Left ventricle myocardium inferior (tissue), 1 donor: ENCODE results near the gene CAPSL. TPM values are rescaled to one million over a fixed set of nuclear protein-coding genes. Genes with fewer than 3 reads are reported as not detected.

Source experiments
- DNase-seq: peaks from one replicate; pipeline ENCODE4 v3.0.0-alpha.2; 2020
- H3K27ac ChIP-seq: fragments of 200-600 bp; replicated peaks from 2 replicates; pipeline ENCODE4 v1.8.0; 2021
- H3K27me3 ChIP-seq: fragments of 200-600 bp; 2 replicates; pipeline ENCODE4 v1.8.0; 2021; ENCODE audit warnings: low read depth
- H3K36me3 ChIP-seq: fragments of 200-600 bp; 2 replicates; pipeline ENCODE4 v1.8.0; 2021
- H3K4me1 ChIP-seq: fragments of 200-600 bp; 2 replicates; pipeline ENCODE4 v1.8.0; 2021
- H3K4me3 ChIP-seq: fragments of 200-600 bp; 2 replicates; pipeline ENCODE4 v1.8.0; 2021; ENCODE audit warnings: mild to moderate bottlenecking, moderate library complexity
- H3K9me3 ChIP-seq: fragments of 200-600 bp; replicated peaks from 2 replicates; pipeline ENCODE4 v1.8.0; 2021
- CTCF ChIP-seq: fragments of 200-600 bp; IDR thresholded peaks from 2 replicates; pipeline ENCODE4 v1.8.0; 2021; ENCODE audit warnings: antibody characterized with exemption, mild to moderate bottlenecking, borderline replicate concordance
- intact Hi-C: fragments of 100-400 bp; cut with micrococcal nuclease; formaldehyde crosslinking; loops from one replicate; pipeline ENCODE4 v1.11.0; 2022
- total RNA-seq: library from RNA; stranded (reverse); fragmentation: NEBNext Ultra II Directional; extraction: Animal tissue kit (Norgen Biotek cat#: 25700); gene quantifications from one replicate; pipeline ENCODE4 v1.2.1, GENCODE V29; 2021
- donor health status: DM: no; HTN: yes; CAD: no; lungs with severe emphysema.

CAPSL gene
- total RNA-seq, 1 donor from 2014 or later: not detected

DNA sequence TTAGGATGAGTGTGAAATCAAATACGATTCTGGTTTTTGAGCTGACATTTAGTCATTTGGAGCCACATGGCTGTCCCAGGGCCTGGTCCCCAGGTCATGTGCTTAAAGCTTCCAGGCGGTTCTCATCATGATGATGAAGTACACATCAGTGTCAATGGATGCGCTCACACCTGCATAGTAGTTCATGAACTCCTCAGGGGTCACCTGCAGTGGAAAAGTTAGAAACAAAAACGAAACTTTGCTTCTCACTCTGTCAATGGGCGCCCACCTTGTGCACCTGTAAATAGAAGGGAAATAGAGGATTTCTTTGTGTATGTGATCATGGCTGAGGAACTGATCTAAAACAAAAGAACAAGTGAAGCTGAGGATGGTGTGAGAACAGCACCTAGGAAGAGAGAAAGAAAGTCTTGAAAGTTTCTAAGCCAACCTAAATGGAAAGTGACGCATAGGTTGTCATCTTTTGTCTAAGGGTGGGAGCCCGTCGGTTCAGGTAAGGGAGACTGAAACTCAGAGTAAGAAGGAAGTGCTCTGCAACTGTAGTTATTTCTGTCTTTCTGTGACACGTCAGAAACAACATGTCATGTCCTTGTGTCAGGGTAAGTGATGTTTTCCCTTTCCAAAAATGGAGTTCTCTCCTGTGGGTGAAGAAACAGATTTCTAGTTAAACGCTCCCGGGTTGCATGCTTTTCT is 33.8 kb downstream of the CAPSL start:
- no peak overlapping the region for H3K4me3 ChIP-seq
- DNase-seq: no peak
- intact Hi-C loops: no loop called here
- H3K27me3 ChIP-seq: no peaks in the 10 kb centered on the region
- H3K36me3 ChIP-seq: no peaks in the 10 kb centered on the region
- H3K27ac ChIP-seq: no peak overlapping the region
- H3K9me3 ChIP-seq: peaks cover 10% of the 10 kb centered on the region
- no peak for TF ChIP-seq CTCF
- no peaks in the 10 kb centered on the region for H3K4me1 ChIP-seq

GRCh38 chr5:35903631-35904203 is 34.7 kb downstream of the CAPSL start:
- H3K4me3 ChIP-seq: no peak overlapping the region
- no peak for TF ChIP-seq CTCF
- DNase-seq: no peak
- peaks cover 10% of the 10 kb centered on the region for H3K9me3 ChIP-seq
- intact Hi-C loops: no loop called here
- no peaks in the 10 kb centered on the region for H3K27me3 ChIP-seq
- no peaks in the 10 kb centered on the region for H3K4me1 ChIP-seq
- H3K36me3 ChIP-seq: no peaks in the 10 kb centered on the region
- no peak overlapping the region for H3K27ac ChIP-seq

DNA sequence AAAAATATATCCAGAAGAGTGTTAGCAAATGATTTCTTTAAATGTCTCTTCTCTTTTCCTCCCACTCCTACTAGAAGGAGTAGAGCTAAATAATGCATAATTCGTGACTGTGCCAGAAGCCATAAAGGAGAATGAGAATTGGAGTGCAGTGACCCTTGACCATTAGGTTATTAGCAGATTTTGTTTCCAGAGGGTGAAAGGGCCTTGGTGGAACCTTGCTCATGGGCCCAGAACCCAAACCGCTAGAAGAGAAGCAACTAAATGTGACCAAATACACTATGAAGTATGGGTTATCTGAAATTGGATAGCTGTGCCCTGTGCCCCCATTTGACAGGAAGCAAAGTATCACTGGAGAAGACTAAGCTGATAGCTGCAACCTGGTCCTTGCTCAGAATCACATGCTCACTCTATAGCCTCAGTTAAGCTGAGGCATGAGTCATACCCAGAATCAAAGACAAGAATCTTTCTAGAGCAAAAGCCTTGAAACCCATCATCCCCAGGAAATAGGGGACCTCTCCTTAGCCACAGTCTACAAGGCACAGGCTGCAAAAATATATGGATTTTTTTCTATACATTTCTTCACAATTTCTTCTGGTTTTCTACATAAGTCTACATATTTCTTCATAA is 36.3 kb downstream of the CAPSL start:
- H3K27ac ChIP-seq: no peak overlapping the region
- TF ChIP-seq CTCF: no peak
- H3K4me1 ChIP-seq: no peaks in the 10 kb centered on the region
- H3K36me3 ChIP-seq: no peaks in the 10 kb centered on the region
- H3K4me3 ChIP-seq: no peak overlapping the region
- intact Hi-C loops: no loop called here
- H3K27me3 ChIP-seq: no peaks in the 10 kb centered on the region
- H3K9me3 ChIP-seq: peaks cover 10% of the 10 kb centered on the region
- no peak for DNase-seq

DNA sequence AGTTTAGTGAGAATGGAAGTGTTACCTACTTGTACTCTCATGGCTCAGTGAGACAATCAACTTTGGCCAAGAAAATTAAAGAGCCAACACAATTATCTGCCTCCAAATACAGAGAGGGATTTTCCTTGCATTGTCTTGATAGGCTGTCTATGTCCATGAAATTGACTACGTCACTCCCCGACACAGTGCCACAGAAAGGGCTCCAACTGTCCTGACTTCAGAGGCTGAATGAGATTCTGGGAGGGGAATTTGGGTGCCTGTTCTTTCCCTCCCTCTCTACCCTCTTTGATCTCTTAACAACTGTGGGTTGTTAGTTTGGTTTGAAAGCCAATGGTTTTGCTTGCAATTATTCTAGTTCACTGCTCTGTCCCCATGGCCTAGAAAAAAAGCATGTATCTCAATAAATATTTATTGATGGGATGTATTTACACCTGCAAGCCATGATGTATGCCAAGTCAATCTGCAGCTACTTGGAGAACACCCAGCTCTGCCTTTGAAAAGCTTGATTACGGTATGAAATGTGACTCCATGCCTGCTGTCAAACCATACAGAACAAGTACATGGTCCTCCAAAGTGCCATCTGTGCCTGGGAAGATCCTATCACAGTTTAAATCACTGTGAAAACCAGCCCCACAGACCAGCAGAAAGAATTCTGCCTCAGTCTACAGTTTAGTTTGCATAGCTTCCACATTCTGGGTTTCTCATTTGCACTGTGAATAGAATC is 37.3 kb downstream of the CAPSL start:
- Histone ChIP-seq H3K4me3 (no peak overlapping the region), H3K27ac (no peak overlapping the region), H3K9me3 (peaks cover 10% of the 10 kb centered on the region), H3K36me3 (no peaks in the 10 kb centered on the region), H3K4me1 (no peaks in the 10 kb centered on the region), H3K27me3 (no peaks in the 10 kb centered on the region)
- intact Hi-C loops: no loop called here
- no peak for DNase-seq
- TF ChIP-seq CTCF: no peak

GRCh38 chr5:35899800-35900199 is 38.6 kb downstream of the CAPSL start:
- no peaks in the 10 kb centered on the region for H3K27me3 ChIP-seq
- TF ChIP-seq CTCF: no peak
- H3K27ac ChIP-seq: no peak overlapping the region
- peaks cover 10% of the 10 kb centered on the region for H3K9me3 ChIP-seq
- H3K4me1 ChIP-seq: no peaks in the 10 kb centered on the region
- H3K36me3 ChIP-seq: no peaks in the 10 kb centered on the region
- no peak overlapping the region for H3K4me3 ChIP-seq
- intact Hi-C loops: no loop called here
- no peak for DNase-seq
